C4-2B (cell line): ENCODE measurements around the gene PARP2.

Experiments used
- H3K27ac ChIP-seq: fragments of 450-650 bp; 2 replicates; pipeline ENCODE4 v1.5.1; 2017
- CTCF ChIP-seq: fragments of 450-650 bp; conservative IDR thresholded peaks from 2 replicates; pipeline ENCODE4 v1.5.1; 2017; ENCODE audit warnings: mild to moderate bottlenecking
- ZFX ChIP-seq: fragments of 450-650 bp; IDR thresholded peaks from 2 replicates; pipeline ENCODE4 v1.6.1; 2017

Gene PARP2

GRCh38 chr14:20376071-20376588 is 32.7 kb downstream of the PARP2 start:
- H3K27ac ChIP-seq, result no peak overlapping the region

DNA sequence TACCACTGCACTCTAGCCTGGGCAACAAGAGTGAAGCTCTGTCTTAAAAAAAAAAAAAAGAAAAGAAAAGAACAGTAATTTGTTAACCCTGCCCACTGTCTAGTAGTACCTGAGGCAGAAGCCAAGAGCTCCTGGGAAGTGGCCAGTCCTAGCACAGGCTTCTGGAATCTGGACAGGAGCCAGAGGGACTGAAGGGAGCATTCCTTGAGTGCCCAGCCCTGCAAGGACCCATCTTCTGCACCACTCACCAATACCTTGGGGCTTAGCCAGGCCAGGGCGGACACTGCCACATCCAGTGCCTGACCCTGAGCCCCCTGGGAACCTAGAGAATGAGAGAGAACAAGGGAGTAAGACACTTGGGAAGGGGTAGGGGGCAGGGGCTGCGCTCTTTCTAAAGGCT is 33.7 kb downstream of the PARP2 start:
- TF ChIP-seq CTCF (no peak), ZFX (no peak)
- H3K27ac ChIP-seq, result no peak overlapping the region

More at GRCh38 chr14:20376071-20376588, 32.7 kb downstream of the PARP2 start:
- TF ChIP-seq ZFX, result no peak
- TF ChIP-seq CTCF, result no peak

DNA sequence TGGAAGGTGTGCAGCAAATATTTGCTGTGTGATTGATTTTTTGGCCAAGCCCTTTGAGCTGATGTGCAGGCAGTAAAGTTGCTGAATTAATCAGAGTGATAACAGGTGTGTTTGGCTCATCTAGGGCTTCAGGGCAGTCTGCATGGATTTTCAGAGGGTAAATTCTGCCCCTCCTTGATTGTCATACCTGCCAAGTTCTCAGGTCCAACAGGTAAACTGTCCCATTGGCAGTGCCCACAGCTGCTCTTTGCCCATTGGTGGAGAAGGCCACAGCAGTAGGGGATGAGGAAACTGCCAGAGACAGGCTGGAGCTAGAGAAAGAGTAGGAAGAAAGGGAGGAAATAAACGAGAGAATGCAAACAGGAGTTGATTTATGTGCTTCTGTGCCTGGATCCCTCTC is 36.3 kb downstream of the PARP2 start:
- no peak overlapping the region for H3K27ac ChIP-seq
- TF ChIP-seq CTCF, result no peak
- TF ChIP-seq ZFX, result no peak

GRCh38 chr14:20380681-20381080 is 37.2 kb downstream of the PARP2 start:
- TF ChIP-seq ZFX, result no peak
- TF ChIP-seq CTCF, result no peak
- H3K27ac ChIP-seq, result no peak overlapping the region

GRCh38 chr14:20381341-20381740 is 37.9 kb downstream of the PARP2 start:
- TF ChIP-seq CTCF, result no peak
- no peak for TF ChIP-seq ZFX

GRCh38 chr14:20382526-20382925 is 39.1 kb downstream of the PARP2 start:
- TF ChIP-seq CTCF (no peak), ZFX (no peak)
- no peak overlapping the region for H3K27ac ChIP-seq

More at GRCh38 chr14:20381341-20381740, 37.9 kb downstream of the PARP2 start:
- no peak overlapping the region for H3K27ac ChIP-seq

- TF ChIP-seq ZFX, result no peak
- no peak for TF ChIP-seq CTCF
- H3K27ac ChIP-seq, result no peak overlapping the region
These were observed 39.6 kb downstream of the PARP2 start for GRCh38 chr14:20383032-20383431.
